Measurements from ENCODE around the gene ZNF578.
"Not testable (repeated sequence)": the region's sequence is repeated elsewhere in the genome, so short reads cannot be mapped to it uniquely, and the experiment has no call there.

DNA sequence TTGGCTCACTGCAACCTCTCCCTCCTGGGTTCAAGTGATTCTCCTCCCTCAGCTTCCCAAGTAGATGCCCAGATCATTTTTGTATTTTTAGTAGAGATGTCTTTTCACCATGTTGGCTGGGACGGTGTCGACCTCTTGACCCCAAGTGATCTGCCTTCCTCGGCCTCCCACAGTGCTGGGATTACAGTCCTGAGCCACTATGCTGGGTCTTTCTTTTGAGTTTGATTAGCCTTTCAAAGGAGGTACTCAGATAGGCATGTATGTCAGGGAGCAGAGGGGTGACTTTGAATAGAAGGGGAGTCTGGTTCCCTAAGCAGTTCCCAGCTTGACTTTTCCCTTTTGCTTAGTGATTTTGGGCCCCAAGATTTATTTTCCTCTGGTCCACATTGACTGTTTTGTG, 47.1 kb downstream of the ZNF578 start:
- TF ChIP-seq, protein P1, sequence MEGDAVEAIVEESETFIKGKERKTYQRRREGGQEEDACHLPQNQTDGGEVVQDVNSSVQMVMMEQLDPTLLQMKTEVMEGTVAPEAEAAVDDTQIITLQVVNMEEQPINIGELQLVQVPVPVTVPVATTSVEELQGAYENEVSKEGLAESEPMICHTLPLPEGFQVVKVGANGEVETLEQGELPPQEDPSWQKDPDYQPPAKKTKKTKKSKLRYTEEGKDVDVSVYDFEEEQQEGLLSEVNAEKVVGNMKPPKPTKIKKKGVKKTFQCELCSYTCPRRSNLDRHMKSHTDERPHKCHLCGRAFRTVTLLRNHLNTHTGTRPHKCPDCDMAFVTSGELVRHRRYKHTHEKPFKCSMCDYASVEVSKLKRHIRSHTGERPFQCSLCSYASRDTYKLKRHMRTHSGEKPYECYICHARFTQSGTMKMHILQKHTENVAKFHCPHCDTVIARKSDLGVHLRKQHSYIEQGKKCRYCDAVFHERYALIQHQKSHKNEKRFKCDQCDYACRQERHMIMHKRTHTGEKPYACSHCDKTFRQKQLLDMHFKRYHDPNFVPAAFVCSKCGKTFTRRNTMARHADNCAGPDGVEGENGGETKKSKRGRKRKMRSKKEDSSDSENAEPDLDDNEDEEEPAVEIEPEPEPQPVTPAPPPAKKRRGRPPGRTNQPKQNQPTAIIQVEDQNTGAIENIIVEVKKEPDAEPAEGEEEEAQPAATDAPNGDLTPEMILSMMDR (IDR thresholded peaks at IDR 0.05; ENCODE audit: poor library complexity), result not testable (repeated sequence)
- not testable (repeated sequence) for TF ChIP-seq EZH2phosphoT487 (IDR thresholded peaks at IDR 0.05; ENCODE audit: low read depth, severe bottlenecking, unreplicated experiment)
